Adrenal gland (tissue), 5 donors: ENCODE results near the gene MAPK4.

Experiments
- CTCF ChIP-seq, 6 experiments: fragments of 450-650 bp in 4 of 6; fragments of 200-600 bp in 2 of 6; sonication (generic) in 1 of 6; IDR thresholded peaks; 1 replicate in 5 of 6; 2 replicates in 1 of 6; pipeline versions ENCODE4 v1.5.1 to v1.8.0; 2016 to 2021; ENCODE audit warnings: antibody characterized with exemption in 6 of 6, mild to moderate bottlenecking in 2 of 6, moderate library complexity in 1 of 6
- POLR2A ChIP-seq, 2 donors: fragments of 450-650 bp; IDR thresholded peaks; one replicate each; pipeline ENCODE4 v1.6.1; 2017; ENCODE audit warnings: antibody characterized with exemption in 2 of 2, mild to moderate bottlenecking in 2 of 2, moderate library complexity in 1 of 2
- donor health status: DM: no; HTN: no; CAD: no.

DNA sequence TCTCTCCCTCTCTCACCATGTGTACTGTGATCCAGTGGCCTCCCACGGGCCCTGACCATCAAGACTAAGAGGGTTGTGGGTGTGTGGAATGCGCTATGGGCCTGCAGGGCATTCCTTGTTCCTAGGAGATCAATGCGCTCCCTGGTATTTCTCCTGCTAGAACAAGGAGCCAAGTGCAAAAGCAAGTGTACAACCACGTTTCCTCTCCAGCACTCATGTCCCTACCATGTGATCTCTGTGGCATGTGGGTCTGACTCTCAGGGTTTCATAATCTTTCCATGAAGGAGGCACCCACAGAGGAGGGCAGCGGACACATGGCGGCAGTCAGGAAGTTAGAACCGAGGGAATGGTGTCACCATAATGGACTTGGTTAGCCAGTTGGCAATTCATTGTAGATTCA is 91.4 kb downstream of the MAPK4 start:
- TF ChIP-seq CTCF (IDR thresholded peaks at IDR 0.05) (no peak), POLR2A (IDR thresholded peaks at IDR 0.05) (no peak)
